GM18873 (cell line): ENCODE data around the gene SMCO3.
A peak's percentile ranks its signal among the peaks of the same experiment; 100 is the strongest.
"Not testable (repeated sequence)": the region's sequence is repeated elsewhere in the genome, so short reads cannot be mapped to it uniquely, and the experiment has no call there.

Experiments
- ATAC-seq: cut with Tn5 transposase; IDR thresholded peaks from one replicate; pipeline ENCODE4 v1.9.1; 2021; ENCODE audit warnings: mild to moderate bottlenecking, moderate library complexity, moderate number of reproducible peaks; ENCODE audit not compliant: unreplicated experiment, low FRiP score

Gene SMCO3

GRCh38 chr12:14776236-14776961, 37.6 kb downstream of the SMCO3 start:
- no peak for ATAC-seq

- ATAC-seq = no peak
Measured at GRCh38 chr12:14775636-14775980, 38.4 kb downstream of the SMCO3 start.

GRCh38 chr12:14774906-14775635, 38.9 kb downstream of the SMCO3 start:
- no peak for ATAC-seq

GRCh38 chr12:14774074-14774905, 39.7 kb downstream of the SMCO3 start:
- ATAC-seq = peak; percentile 63

GRCh38 chr12:14773685-14774073, 40.3 kb downstream of the SMCO3 start:
- peak; percentile 17 for ATAC-seq

- ATAC-seq = no peak
Measured at GRCh38 chr12:14772946-14773345, 41.0 kb downstream of the SMCO3 start.

- ATAC-seq = no peak
Measured at GRCh38 chr12:14771651-14772137, 42.3 kb downstream of the SMCO3 start.

- ATAC-seq = peak; percentile 33
Measured at GRCh38 chr12:14770496-14771461, 43.2 kb downstream of the SMCO3 start.

- peak; percentile 27 for ATAC-seq
Measured at GRCh38 chr12:14769969-14770495, 44.0 kb downstream of the SMCO3 start.

- peak; percentile 4 for ATAC-seq
Measured at GRCh38 chr12:14769466-14769968, 44.5 kb downstream of the SMCO3 start.

GRCh38 chr12:14768823-14769405, 45.1 kb downstream of the SMCO3 start:
- ATAC-seq = no peak

- ATAC-seq = no peak
Measured at GRCh38 chr12:14767617-14768016, 46.4 kb downstream of the SMCO3 start.

- no peak for ATAC-seq
Measured at GRCh38 chr12:14766649-14767215, 47.2 kb downstream of the SMCO3 start.

- not testable (repeated sequence) for ATAC-seq
Measured at GRCh38 chr12:14766020-14766419, 48.0 kb downstream of the SMCO3 start.

GRCh38 chr12:14765398-14765797, 48.6 kb downstream of the SMCO3 start:
- no peak for ATAC-seq

GRCh38 chr12:14759711-14760280, 54.2 kb downstream of the SMCO3 start:
- not testable (repeated sequence) for ATAC-seq

- ATAC-seq = no peak
Measured at GRCh38 chr12:14756334-14757143, 57.4 kb downstream of the SMCO3 start.
